Fibroblast of the conjunctiva (primary cell): ENCODE results near the gene NPC1L1.
A peak's percentile ranks its signal among the peaks of the same experiment; 100 is the strongest.

Experiments used
- DNase-seq: peaks from one replicate; pipeline ENCODE4 v3.0.0-alpha.2; 2010; ENCODE audit warnings: low read depth

Gene NPC1L1

DNA sequence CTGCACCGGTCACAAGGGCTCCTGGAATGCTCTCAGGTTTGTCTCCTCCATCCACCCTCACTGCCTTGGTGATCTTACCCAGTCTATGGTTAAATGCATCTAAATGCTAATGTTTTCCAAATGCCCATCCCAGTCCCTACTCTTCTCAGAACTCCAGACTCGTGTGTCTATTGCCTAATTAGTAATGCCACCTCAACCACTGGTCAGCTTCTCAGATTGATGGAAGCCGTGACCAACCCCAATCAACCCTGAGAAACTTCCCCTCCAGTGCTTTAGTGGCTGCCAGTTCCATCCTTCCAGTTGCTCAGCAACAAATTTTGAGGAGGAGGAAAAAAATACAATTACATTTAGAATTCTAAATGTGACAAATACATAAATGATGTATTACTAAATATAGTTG lies 69.3 kb downstream of the NPC1L1 start:
- DNase-seq: no peak

- DNase-seq: no peak
Observed at GRCh38 chr7:44471436-44471835, 69.7 kb downstream of the NPC1L1 start.

DNA sequence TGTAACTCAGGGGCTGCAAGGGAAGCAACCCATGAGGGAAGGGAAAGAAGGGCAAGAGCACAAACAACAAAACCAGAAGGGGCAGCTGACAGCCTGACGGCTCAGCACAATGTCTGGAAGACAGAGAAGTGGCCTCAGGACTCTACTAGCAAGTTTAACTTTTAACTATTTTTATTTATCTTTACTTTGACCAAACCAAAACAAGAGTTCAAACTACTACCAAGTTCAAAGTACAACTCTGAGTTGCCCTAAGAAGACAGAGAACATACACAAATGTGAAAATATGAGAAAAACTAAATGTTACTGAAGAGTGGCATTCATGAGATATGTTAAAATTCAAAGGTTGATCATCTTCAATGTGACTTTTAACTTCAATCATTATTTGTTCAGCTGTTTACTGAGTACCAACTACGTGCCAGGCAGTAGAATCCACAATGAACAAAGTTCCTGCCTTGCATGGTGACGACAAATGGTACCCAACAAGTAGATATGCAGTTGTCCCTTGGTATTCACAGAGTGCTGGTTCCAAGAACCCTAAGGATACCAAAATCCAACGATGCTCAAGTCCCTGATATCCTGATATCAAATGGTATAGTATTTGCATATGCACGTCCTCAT lies 70.4 kb downstream of the NPC1L1 start:
- DNase-seq: no peak

- DNase-seq: no peak
Observed at GRCh38 chr7:44470135-44470479, 71.0 kb downstream of the NPC1L1 start.

DNA sequence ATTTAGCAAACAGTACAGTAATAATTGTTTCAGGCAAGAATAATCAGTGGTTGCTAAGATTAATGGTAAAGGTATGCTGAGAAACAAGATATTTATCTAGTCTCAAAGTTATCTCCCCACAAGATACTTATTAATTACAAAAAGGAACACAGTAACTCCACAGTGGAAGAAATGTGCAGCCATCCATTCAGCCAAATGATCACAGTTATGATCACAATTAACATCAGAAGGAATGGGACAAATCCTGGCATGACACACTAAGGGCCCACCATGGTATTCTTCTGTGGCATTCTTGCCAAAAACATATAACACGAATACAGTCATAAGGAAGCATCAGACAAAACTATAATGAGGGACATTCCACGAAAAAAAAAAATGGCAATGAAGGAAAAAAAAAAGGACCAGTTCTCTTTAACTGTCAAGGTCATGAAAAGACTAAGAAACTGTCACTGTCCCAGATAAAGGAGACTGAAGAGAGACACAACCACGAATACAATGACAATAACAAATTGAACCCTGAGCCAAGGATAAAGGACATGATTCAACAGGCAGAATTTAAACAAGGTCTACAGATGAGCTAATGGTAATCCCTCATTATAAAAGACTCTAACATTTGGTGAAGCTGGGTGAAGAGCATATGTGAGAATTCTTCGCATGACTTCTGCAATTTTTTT lies 71.5 kb downstream of the NPC1L1 start:
- no peak for DNase-seq

- no peak for DNase-seq
Observed at GRCh38 chr7:44467217-44467548, 73.9 kb downstream of the NPC1L1 start.

- DNase-seq: peak; percentile 51
Observed at GRCh38 chr7:44466300-44467216, 74.6 kb downstream of the NPC1L1 start.

DNA sequence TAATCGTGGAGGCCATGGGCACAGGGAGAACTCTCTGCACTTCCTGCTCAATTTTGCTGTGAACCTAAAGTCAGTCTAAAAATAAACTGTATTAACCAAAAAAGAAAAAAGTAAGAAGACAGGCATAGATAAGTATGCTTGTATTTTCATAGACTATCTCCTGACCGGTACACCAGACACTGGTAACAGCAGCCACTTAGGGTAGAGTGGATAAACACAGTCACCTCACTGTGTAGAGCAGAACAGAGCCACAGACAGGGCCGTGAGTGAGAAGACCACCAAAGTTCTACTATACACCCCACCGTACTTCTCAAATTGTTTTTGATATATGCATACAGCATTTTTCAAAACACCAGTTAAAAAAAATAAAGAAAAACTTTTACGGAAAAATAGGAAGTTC lies 75.6 kb downstream of the NPC1L1 start:
- no peak for DNase-seq

GRCh38 chr7:44463169-44463808 lies 77.8 kb downstream of the NPC1L1 start:
- no peak for DNase-seq
